H1 (cell line): ENCODE data around the gene ZNF512B. TPM values are rescaled to one million over a fixed set of nuclear protein-coding genes. Genes with fewer than 3 reads are reported as not detected.

Experiments used
- BRCA1 ChIP-seq: IDR thresholded peaks from 2 replicates; pipeline ENCODE4 v1.6.1; 2012; ENCODE audit warnings: low read depth, low read length, improper control_type of control experiment
- CHD7 ChIP-seq: fragments of 300-600 bp; sonication (generic); IDR thresholded peaks from 2 replicates; pipeline ENCODE4 v1.7.1; 2012; ENCODE audit warnings: low read length, moderate library complexity, mild to moderate bottlenecking, inconsistent platforms; ENCODE audit not compliant: insufficient replicate concordance
- KDM4A ChIP-seq: IDR thresholded peaks from one replicate; pipeline ENCODE4 v1.7.1; 2012; ENCODE audit warnings: low read depth, mild to moderate bottlenecking, moderate library complexity, low read length, inconsistent platforms; ENCODE audit not compliant: severe bottlenecking
- KDM5A ChIP-seq: fragments of 200-600 bp; IDR thresholded peaks from 2 replicates; pipeline ENCODE4 v1.7.1; 2012; ENCODE audit warnings: mild to moderate bottlenecking, low read length, inconsistent platforms, mixed read lengths
- NRF1 ChIP-seq: IDR thresholded peaks from 2 replicates; pipeline ENCODE4 v1.6.1; 2011; ENCODE audit warnings: mild to moderate bottlenecking, low read depth, low read length, improper control_type of control experiment
- RBBP5 ChIP-seq: IDR thresholded peaks from 2 replicates; pipeline ENCODE4 v1.7.1; 2012; ENCODE audit warnings: low read depth, mild to moderate bottlenecking, inconsistent platforms, low read length, moderate library complexity, borderline replicate concordance
- SP2 ChIP-seq: IDR thresholded peaks from 2 replicates; pipeline ENCODE4 v1.6.1; 2012; ENCODE audit warnings: mild to moderate bottlenecking, low read length, inconsistent platforms
- SP4 ChIP-seq: IDR thresholded peaks from 2 replicates; pipeline ENCODE4 v1.6.1; 2012; ENCODE audit warnings: low read length, inconsistent platforms
- SRF ChIP-seq: IDR thresholded peaks from 2 replicates; pipeline ENCODE4 v1.6.1; 2011; ENCODE audit warnings: mild to moderate bottlenecking, low read depth, low read length, moderate library complexity
- TAF1 ChIP-seq: IDR thresholded peaks from 2 replicates; pipeline ENCODE4 v1.6.1; 2011; ENCODE audit warnings: mild to moderate bottlenecking, low read depth, low read length
- polyA plus RNA-seq, 7 experiments: library from polyadenylated mRNA; depleted of rRNA in 3 of 7; stranded (reverse) in 5 of 7; unstranded in 2 of 7; fragments of >200 nt in 5 of 7; fragments of 200-250 nt in 2 of 7; gene quantifications; 1 replicate in 5 of 7; 2 replicates in 1 of 7; 4 replicates in 1 of 7; pipeline versions ENCODE4 v1.2.1 to v1.2.3, GENCODE V29; 2011 to 2013; ENCODE audit warnings: missing spikeins in 2 of 7, mixed read lengths in 2 of 7
- total RNA-seq: library from RNA; stranded (reverse); fragmentation: NEBNext Ultra II Directional; extraction: Animal tissue kit (Norgen Biotek cat#: 25700); gene quantifications from 2 replicates; pipeline ENCODE4 v1.2.1, GENCODE V29; 2021

The ZNF512B gene
- total and polyA plus RNA-seq, 2 of the 8 experiments (the other 6 are each of a cell fraction or from before 2014, with no cell fraction given), result 7.3 to 26.6 TPM

- TF ChIP-seq SP4 (no peak), SRF (no peak), NRF1 (no peak), RBBP5 (no peak), KDM5A (no peak), TAF1 (no peak), CHD7 (no peak), KDM4A (no peak), BRCA1 (no peak), SP2 (no peak)
Measured at GRCh38 chr20:63970714-63971431, 1.1 kb upstream of the ZNF512B start (continued).
